IPS-NIHi7 (cell line): ENCODE data around the gene CCT4.
"Not testable (repeated sequence)": the region's sequence is repeated elsewhere in the genome, so short reads cannot be mapped to it uniquely, and the experiment has no call there.

Experiments
- DNase-seq: peaks from one replicate; pipeline ENCODE4 v3.0.0; 2012; ENCODE audit warnings: mixed read lengths; ENCODE audit errors: extremely low spot score

The CCT4 gene

DNA sequence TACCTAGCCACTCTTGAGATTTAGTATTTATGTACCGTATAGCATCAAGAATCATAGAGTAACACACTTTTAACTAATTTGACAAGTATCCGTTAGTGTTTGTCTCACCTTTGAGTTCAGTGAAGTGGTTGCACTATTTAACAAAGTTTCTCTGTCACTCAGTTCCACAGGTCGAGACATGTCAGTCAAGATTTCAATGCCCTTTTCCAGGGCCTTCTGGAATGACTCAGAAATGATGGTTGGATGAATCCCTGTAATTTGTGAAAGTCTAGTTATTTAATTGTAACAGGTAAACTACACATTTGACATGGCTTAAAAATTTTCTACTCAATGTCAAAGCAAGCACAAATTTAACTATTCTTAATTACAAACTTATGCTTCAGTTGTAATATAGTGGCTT is 9.7 kb downstream of the CCT4 start:
- DNase-seq, result no peak

DNA sequence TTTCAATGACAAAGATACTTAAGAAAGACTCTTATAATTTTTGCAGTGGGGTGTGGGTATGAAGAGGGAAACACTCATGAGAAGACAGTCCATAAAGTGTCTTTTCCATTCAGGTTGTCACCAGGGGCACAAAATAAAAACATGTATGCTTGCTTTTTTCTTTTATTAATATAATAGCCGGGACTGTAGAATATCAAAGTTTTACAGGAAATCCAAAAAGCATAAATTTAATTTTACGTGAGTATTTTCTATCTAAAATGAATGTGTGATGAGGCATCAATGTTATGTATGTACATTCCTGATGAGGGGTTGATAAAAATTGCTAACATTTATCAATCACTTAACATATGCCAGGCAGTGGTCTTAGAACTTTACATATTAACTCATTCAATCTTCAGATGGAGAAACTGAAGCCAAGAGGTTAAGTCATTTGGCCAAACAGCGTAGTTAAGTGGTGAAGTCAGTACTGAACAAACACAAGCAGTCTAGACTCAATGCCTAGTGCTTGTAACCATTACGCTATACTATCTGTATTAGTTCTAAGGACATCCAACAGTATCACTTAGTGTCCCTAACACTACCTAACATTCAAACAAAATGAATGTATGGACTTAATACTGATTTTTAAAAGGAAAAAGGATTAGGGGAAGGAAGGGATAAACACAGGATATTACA is 10.7 kb downstream of the CCT4 start:
- DNase-seq, result no peak

DNA sequence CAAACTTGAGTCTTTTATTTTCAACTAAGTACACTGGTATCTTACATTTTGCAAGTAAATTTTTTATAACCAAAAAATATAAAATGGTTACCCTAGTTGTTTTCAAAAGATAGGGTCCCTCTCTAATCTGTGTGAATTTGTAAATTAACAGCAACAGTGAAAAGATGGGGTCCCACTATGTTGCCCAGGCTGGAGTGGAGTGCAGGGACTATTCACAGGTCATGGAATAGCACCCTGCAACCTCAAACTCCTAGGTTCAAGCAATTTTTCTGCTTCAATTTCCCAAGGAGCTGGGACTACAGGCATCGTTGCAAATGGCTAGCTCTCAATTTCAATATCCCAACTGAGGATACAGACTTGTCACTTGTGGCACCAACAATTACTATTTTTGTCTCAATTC is 12.1 kb downstream of the CCT4 start:
- no peak for DNase-seq

DNA sequence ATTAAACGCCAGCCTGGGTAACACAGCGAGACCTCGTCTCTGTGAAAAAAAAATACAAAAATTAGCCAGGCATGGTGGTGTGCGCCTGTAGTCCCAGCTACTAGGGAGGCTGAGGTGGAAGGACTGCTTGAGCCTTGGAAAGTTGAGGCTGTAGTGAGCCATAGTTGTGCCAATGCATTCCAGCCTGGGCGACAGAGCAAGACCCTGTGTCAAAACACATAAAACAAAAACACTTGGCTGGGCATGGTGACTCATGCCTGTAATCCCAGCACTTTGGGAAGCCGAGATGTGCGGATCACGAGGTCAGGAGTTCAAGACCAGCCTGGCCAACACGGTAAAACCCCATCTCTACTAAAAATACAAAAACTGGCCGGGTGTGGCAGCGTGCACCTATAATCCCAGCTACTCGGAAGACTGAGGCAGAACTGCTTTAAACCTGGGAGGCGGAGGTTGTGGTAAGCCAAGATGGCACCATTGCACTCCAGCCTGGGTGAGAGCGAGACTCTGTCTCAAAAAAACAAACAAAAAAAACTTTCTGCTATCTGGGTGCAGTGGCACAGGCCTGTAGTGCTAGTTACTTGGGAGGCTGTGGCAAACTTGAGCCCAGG is 21.9 kb downstream of the CCT4 start:
- DNase-seq, result not testable (repeated sequence)

DNA sequence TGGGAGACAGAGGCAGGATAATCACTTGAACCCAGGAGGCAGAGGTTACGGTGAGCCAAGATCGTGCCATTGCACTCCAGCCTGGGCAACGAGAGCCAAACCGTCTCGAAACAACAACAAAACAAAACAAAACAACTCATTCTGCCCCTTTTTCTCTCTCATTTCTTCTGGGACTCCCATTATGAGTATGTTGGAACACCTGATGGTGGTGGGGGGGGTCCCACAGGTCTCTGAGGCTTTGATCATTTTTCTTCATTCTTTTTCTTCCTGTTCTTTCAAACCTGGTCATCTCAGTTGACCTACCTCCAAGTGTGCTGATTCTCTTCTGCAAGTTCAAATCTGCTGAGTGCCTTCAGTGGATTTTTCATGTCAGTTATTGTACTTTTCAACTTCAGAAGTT is 26.4 kb downstream of the CCT4 start:
- no peak for DNase-seq

DNA sequence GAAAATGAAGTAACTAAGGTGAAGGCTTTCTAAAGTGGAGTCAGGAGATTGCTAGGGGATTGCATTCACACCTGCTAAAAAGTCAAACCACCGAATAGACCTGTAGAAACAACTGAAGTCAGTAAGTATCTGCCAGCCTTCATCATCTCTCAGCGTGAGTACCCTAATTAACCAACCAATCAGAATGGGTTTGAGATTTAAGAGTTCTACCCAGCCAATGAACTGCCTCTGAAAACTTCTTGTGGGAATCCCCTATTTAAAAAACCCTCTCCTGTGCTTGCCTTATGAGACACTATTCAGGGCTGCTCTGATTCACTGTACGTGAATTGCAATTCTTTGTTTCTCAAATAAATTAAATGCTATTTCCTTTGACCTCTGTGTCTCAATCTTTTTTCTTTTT is 31.2 kb downstream of the CCT4 start:
- DNase-seq, result no peak

DNA sequence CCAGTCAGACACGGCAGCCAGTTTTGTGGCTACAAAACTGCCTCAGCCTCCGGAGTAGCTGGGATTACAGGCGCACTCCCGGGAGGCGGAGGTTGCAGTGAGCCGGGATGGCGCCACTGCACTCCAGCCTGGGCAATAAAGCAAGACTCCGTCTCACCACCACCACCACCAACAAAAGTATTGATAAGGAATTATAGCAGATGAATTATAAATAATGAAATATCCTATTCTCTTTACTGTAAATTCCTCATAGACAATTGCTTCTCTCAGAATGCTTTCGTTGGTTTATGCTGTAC is 33.2 kb downstream of the CCT4 start:
- no peak for DNase-seq

DNA sequence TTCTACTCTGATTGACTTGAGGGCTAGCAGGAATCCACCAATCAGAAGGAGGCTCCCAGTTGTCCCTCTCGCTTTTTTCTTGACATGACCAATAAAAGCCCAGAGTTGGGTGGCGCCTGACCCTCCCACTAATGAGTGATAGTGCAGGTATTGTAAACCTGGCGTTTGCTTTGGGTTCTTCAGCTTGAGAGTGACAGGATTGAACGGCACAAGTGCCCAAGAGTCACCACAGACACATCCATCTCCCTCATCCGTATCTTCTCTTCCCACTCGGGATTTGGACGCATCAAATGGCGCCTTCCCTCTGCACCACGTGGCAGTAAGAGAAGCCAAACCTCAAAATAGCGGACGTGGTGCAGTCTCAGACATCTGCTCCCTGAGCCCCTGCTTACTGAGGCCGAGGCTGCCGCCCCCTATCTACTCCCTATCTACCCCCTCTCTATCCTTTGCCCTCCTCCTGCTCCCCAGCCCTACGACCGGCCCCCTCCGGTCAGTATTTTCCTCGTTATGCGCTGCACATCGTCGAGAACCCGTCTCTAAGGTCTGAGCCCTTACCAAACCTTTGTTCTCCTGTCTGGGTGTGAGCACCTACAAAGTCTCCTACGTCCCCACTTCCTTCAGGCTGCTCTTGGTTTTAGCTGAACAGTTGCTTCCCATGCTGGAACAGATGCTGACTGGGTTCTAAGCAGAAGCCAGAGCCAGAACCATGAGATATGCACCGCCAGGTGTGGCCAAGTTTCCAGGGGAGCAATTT is 33.7 kb downstream of the CCT4 start:
- peak; percentile 95 for DNase-seq

DNA sequence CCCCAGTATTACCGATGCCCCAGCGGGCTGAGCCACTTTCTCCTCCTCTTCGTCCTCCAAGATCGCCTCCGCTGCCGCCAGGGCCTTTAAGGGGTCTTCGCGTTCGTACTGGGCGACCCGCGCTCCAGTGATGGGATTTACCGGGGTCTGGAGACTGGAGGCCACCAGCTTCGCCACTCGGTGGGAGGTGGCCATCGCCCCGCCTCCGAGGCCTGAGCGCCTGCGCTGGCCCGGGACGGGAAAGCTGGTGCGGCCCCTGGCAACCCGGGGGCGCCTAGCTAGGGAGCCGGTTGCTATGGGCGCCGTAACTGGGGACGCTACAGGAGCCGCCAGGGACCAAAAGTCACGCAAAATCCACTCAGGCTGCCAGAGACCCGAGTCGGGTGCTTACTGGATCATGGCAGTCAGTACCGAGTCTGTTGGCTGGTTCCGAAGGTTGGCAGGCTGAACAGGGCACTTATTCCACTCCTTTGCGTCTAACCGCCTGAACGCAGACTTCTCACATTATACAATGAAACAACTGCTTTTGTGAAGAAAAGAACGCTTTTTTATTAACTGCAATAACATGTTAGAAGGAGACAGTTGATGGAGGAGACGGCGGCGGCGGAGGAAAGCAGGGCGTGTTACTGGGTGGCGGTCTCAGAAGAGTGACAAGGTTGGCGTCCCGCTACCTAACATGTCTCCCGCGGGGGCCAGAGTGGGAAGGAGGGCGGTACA is 34.5 kb downstream of the CCT4 start, which contains the start of gene FAM161A:
Gene FAM161A (minus strand): TSS at position 214 of the 717 bp plus-strand sequence. CDS start 19 bp downstream, at position 195.
- peak; percentile 92 for DNase-seq

DNA sequence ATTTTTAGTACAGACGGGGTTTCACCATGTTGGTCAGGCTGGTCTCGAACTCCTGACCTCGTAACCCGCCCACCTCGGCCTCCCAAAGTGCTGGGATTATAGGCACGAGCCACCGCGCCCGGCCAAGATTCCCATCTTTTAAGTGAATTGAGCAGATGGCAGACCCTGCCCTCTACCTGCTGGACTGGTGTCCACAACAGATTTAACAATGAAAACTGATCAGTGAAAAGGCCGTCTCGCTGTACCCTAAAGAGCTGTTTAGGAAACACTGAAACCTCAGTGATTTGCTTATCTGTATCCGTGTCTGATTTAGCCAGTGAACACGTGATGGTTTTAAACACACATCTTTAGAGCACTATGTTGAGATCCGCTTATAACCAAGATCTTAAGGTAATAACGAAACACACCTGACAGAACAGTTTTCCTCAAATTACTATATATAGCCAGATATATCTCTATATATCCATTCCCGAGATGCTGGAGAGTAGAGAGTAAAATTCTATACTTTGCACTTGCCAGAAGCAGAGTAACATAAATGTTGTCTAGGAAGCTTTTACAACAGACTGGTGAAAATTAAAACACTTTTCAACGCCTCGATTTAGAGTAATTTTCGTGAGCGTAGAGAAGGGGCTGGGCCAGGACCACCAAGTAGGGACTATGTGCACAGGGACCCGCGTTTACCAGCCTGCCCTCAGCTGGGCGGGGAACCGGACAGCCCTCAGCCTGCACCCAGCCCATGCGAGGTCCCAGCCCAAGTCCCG is 35.2 kb downstream of the CCT4 start:
- DNase-seq, result peak; percentile 81

DNA sequence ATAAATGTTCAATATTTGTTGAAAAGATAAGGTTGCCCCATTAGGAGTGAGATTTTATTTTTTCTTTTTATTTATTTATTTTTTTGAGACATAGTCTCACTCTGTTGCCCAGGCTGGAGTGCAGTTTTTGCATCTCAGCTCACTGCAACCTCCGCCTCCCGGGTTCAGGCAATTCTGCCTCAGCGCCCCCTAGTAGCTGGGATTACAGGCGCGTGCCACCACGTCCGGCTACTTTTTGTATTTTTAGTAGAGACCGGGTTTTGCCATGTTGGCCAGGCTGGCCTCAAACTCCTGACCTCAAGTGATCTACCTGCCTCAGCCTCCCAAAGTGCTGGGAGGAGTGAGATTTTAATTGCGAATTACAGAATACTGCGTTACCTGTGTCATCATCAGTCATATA is 37.2 kb downstream of the CCT4 start:
- DNase-seq, result not testable (repeated sequence)

DNA sequence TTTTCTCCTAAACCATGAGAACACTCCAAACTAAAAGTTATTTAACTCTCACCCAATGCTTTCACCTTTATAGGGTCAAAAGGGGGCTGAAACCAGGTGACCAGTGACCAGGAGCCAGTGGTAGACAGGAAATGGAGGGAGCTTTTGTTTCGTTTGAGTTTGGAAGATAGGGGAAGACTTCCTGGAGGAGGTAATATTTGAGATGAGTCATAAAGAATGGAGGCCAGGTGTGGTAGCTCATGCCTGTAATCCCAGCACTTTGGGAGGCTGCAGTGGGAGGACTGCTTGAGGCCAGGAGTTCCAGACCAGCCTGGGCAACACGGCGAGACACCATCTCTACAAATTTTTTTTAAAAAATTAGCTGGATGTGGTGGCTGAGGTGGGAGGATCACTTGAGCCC is 43.1 kb downstream of the CCT4 start:
- no peak for DNase-seq

DNA sequence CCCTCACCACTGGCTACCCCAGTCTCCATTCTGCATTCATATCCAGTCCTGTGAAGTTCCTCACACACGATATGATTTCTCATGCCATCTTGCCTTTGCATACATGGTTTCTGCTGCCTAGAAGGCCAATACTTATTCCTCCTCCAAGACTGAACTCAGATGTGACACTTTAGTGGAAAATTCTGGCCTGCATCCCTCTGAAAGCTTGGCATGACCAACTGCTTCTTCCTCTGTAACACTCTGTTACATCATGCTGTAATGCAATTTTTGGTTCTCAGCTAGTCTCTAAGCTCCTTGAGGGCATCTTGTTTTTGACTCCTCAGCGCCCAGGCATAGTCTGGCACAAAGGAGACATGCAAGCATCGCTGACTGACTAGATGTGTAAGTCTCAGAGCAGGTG is 47.2 kb downstream of the CCT4 start:
- no peak for DNase-seq

DNA sequence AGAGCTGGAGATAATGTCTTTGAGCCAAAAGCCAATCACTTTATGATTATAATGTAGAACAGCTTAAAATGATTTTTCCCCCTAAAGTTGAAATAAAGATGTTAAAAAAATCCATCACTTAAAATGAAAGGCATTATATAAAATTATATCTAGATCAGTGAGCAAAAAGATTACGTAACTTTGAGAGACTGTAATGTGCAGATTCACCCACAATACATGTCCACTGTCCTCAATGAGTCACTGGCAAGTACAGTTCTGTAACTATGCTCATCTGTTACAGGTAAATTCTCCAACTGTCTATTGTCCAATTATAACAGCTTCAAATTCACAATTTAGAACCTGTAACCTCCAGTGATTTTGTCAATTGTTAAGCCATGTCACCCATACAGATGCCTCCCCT is 53.6 kb downstream of the CCT4 start:
- DNase-seq, result no peak

DNA sequence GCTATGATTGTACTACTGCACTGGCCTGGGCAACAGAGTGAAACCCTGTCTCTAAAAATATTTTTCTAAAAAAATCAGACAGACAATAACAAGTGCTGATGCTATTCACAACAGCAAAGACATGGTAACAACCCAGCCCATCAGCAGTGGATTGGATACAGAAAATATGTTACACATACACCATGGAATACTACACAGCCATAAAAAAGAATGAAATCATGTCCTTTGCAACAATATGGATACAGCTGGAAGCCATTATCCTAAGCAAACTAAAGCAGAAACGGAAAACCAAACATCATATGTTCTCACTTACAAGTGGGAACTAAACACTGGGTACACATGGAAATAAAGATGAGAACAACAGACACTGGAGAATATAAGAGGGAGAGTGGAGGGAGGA is 54.5 kb downstream of the CCT4 start:
- DNase-seq, result no peak

DNA sequence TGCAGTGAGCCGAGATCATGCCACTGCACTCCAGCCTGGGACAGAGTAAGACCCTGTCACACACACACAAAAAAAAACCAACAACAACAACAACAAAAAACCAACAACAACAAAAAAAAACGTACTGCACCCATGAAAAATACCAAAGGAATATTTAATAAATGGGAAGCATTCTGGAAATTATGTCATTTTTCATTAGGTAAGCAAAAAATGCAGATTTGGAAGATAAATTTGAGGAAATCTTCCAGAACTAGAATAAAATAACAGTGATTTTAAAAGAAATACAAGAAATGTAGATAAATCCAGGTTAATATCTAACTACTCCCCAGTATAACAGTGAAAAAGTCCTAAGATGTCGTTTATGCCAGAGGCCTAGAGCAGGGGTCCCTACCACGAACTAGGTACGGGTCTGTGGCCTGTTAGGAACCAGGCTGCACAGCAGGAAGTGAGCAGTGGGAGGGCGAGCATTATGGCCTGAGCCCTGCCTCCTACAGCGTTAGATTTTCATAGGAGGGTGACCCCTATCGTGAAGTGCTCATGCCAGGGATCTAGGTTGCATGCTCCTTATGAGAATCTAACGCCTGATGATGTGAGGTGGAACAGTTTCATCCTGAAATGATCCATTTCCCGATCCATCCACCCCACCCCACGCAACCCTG is 56.1 kb downstream of the CCT4 start:
- no peak for DNase-seq

DNA sequence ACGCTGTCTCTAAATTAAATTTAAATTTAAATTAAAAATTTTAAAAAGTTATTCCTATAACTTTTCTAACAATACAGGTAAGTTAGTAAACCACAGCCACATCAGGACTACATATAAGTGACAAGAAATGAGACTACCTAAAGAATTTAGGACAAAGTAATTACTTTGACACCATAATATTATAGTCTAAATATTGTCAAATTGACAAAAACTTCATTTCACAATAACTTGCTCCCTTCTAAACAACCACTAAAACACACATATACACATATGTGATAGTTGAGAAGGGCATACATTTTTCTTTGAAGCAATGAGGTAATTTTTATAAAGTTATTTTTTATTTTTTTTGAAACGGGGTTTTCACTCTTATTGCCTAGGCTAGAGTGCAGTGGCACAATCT is 66.2 kb downstream of the CCT4 start:
- no peak for DNase-seq
